ENCODE data around the gene DEPDC1B. TPM values are rescaled to one million over a fixed set of nuclear protein-coding genes. Genes with fewer than 3 reads are reported as not detected.

DEPDC1B gene, protein sequence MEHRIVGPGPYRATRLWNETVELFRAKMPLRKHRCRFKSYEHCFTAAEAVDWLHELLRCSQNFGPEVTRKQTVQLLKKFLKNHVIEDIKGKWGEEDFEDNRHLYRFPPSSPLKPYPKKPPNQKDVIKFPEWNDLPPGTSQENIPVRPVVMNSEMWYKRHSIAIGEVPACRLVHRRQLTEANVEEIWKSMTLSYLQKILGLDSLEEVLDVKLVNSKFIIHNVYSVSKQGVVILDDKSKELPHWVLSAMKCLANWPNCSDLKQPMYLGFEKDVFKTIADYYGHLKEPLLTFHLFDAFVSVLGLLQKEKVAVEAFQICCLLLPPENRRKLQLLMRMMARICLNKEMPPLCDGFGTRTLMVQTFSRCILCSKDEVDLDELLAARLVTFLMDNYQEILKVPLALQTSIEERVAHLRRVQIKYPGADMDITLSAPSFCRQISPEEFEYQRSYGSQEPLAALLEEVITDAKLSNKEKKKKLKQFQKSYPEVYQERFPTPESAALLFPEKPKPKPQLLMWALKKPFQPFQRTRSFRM
- 3.9 and 4.7 TPM in 2 replicates for total RNA-seq

DNA sequence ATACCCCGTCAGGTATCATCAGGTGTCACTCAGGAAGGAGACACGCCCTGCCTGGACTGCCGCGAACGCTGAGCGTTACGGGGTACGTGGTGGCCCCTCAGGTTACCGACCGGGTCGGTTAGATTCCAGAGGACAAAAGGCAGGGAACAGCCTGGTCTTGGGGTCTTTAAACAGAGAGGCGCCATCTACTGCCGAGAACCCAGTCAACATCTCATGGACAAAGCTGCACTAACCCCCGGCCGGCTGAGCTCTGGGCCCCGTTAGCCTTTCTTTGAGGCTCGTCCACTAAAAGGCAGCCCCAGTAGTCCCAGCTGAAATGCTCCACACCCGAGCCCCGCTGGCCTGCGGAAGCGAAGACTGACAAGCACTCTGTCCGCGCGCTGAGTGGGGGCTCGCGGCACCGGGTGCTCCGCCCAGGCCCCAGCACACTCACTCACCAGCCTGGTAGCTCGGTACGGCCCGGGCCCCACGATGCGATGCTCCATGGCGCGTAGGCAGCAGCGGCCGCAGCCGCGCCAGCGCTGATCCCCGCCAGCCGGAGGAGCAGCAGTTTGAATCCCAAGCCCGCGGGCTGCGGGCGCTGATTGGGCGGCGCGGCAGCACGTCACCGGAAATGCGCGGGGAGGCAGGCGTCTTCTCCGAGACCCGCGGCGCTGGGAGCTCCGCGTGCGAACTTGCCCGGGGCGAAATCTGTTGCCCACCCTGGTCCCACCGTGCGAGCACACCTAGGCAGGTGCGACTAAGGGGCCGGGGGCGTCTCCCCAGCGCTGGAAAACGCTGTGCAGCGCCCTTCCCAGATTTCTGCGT, at the start of gene DEPDC1B:
Gene DEPDC1B (minus strand): TSS at position 558 of the 807 bp plus-strand sequence. CDS start 73 bp downstream, at position 485.

Other genes with a start within 250 kb of the DEPDC1B start
- 0.79 and 1.5 TPM in 2 replicates for gene ELOVL7, start 144.1 kb upstream of the DEPDC1B start, total RNA-seq
- 10.6 and 25.6 TPM in 2 replicates for gene ERCC8, start 244.9 kb upstream of the DEPDC1B start, total RNA-seq
- gene NDUFAF2, start 245.0 kb upstream of the DEPDC1B start, total RNA-seq = 6.3 and 11.9 TPM in 2 replicates